Gastrocnemius medialis (tissue), 4 donors: ENCODE results near the gene ADAM12.

Source experiments
- CTCF ChIP-seq, 5 experiments: fragments of 450-650 bp in 3 of 5; fragments of 200-600 bp in 2 of 5; sonication (generic) in 2 of 5; IDR thresholded peaks in 4 of 5; conservative IDR thresholded peaks in 1 of 5; 1 replicate in 4 of 5; 2 replicates in 1 of 5; pipeline ENCODE4 v1.5.1; 2016 to 2019; ENCODE audit warnings: antibody characterized with exemption in 5 of 5, mild to moderate bottlenecking in 3 of 5, moderate library complexity in 3 of 5
- POLR2A ChIP-seq, 2 donors: fragments of 450-650 bp; IDR thresholded peaks; one replicate each; pipeline ENCODE4 v1.6.1; 2017; ENCODE audit warnings: antibody characterized with exemption in 2 of 2, mild to moderate bottlenecking in 2 of 2, moderate library complexity in 2 of 2

- TF ChIP-seq CTCF (IDR thresholded peaks at IDR 0.05 in 4 of 5, conservative IDR thresholded peaks at IDR 0.05 in 1 of 5) (no peak), POLR2A (IDR thresholded peaks at IDR 0.05) (no peak)
Observed at GRCh38 chr10:126387931-126388911, at the start of gene ADAM12.
